H9 (cell line): ENCODE results near the gene CTXND2. TPM values are rescaled to one million over a fixed set of nuclear protein-coding genes. Genes with fewer than 3 reads are reported as not detected.

Source experiments
- DNase-seq: peaks from one replicate; pipeline ENCODE4 v3.0.0-alpha.2; 2017
- H2AFZ ChIP-seq: one replicate; pipeline ENCODE4 v1.6.1; 2013; ENCODE audit warnings: mild to moderate bottlenecking, low read length, control low read depth, moderate library complexity
- H2AK5ac ChIP-seq: 2 replicates; pipeline ENCODE4 v1.6.1; 2013; ENCODE audit warnings: low read length, control low read depth, mixed read lengths; ENCODE audit not compliant: insufficient read length
- H2BK120ac ChIP-seq: one replicate; pipeline ENCODE4 v1.6.1; 2013; ENCODE audit warnings: low read depth, mild to moderate bottlenecking, low read length, control low read depth, inconsistent platforms; ENCODE audit not compliant: poor library complexity, severe bottlenecking
- H2BK12ac ChIP-seq: 2 replicates; pipeline ENCODE4 v1.6.1; 2013; ENCODE audit warnings: low read length, control low read depth, mixed read lengths, low read depth; ENCODE audit not compliant: insufficient read length
- H2BK15ac ChIP-seq: 2 replicates; pipeline ENCODE4 v1.6.1; 2013; ENCODE audit warnings: low read depth, low read length, control low read depth
- H2BK20ac ChIP-seq: one replicate; pipeline ENCODE4 v1.6.1; 2013; ENCODE audit warnings: low read depth, mild to moderate bottlenecking, low read length, control low read depth, inconsistent platforms; ENCODE audit not compliant: poor library complexity, severe bottlenecking
- H2BK5ac ChIP-seq: 2 replicates; pipeline ENCODE4 v1.6.1; 2013; ENCODE audit warnings: low read length, control low read depth, mixed read lengths; ENCODE audit not compliant: insufficient read length
- H3K14ac ChIP-seq: 2 replicates; pipeline ENCODE4 v1.6.1; 2013; ENCODE audit warnings: low read length, control low read depth; ENCODE audit not compliant: insufficient read depth
- H3K18ac ChIP-seq: 2 replicates; pipeline ENCODE4 v1.6.1; 2013; ENCODE audit warnings: low read depth, mild to moderate bottlenecking, mixed read lengths, low read length, control low read depth; ENCODE audit not compliant: insufficient read length
- H3K23ac ChIP-seq: 2 replicates; pipeline ENCODE4 v1.6.1; 2013; ENCODE audit warnings: low read length, control low read depth, mixed read lengths, low read depth; ENCODE audit not compliant: insufficient read length
- H3K23me2 ChIP-seq: 2 replicates; pipeline ENCODE4 v1.6.1; 2013; ENCODE audit warnings: low read depth, mild to moderate bottlenecking, mixed read lengths, low read length, control low read depth; ENCODE audit not compliant: insufficient read length, poor library complexity, severe bottlenecking
- H3K27ac ChIP-seq: 2 replicates; pipeline ENCODE4 v1.5.1; 2013; ENCODE audit warnings: low read length, control low read depth, mixed read lengths, low read depth; ENCODE audit not compliant: insufficient read length
- H3K27me3 ChIP-seq: 2 replicates; pipeline ENCODE4 v1.6.1; 2013; ENCODE audit warnings: low read length, control low read depth, inconsistent platforms; ENCODE audit not compliant: insufficient read depth
- H3K4ac ChIP-seq: 2 replicates; pipeline ENCODE4 v1.6.1; 2013; ENCODE audit warnings: low read depth, mild to moderate bottlenecking, control low read depth, inconsistent platforms, low read length, moderate library complexity
- H3K4me1 ChIP-seq: 2 replicates; pipeline ENCODE4 v1.6.1; 2013; ENCODE audit warnings: low read length, control low read depth, inconsistent platforms; ENCODE audit not compliant: insufficient read depth
- H3K4me2 ChIP-seq: 2 replicates; pipeline ENCODE4 v1.6.1; 2013; ENCODE audit warnings: low read length, control low read depth, mixed read lengths; ENCODE audit not compliant: insufficient read length, insufficient read depth
- H3K56ac ChIP-seq: 2 replicates; pipeline ENCODE4 v1.6.1; 2013; ENCODE audit warnings: low read depth, mild to moderate bottlenecking, mixed read lengths, low read length, control low read depth; ENCODE audit not compliant: insufficient read length
- H3K79me1 ChIP-seq: 2 replicates; pipeline ENCODE4 v1.6.1; 2013; ENCODE audit warnings: low read depth, mild to moderate bottlenecking, moderate library complexity, low read length, control low read depth, inconsistent platforms; ENCODE audit not compliant: insufficient read depth, poor library complexity, severe bottlenecking
- H3K79me2 ChIP-seq: 2 replicates; pipeline ENCODE4 v1.6.1; 2013; ENCODE audit warnings: low read length, control low read depth, inconsistent platforms; ENCODE audit not compliant: insufficient read depth
- H3K9ac ChIP-seq: 2 replicates; pipeline ENCODE4 v1.6.1; 2013; ENCODE audit warnings: low read length, control low read depth, mixed read lengths; ENCODE audit not compliant: insufficient read length; ENCODE audit errors: extremely low read depth
- H3K9me3 ChIP-seq: one replicate; pipeline ENCODE4 v1.6.1; 2013; ENCODE audit warnings: low read depth, low read length, inconsistent platforms; ENCODE audit not compliant: control insufficient read depth
- H3T11ph ChIP-seq: one replicate; pipeline ENCODE4 v1.6.1; 2013; ENCODE audit warnings: mild to moderate bottlenecking, low read length, control low read depth, inconsistent platforms
- H4K20me1 ChIP-seq: one replicate; pipeline ENCODE4 v1.6.1; 2013; ENCODE audit not compliant: control insufficient read depth, insufficient read length, insufficient read depth
- H4K5ac ChIP-seq: 2 replicates; pipeline ENCODE4 v1.6.1; 2013; ENCODE audit warnings: low read depth, mild to moderate bottlenecking, mixed read lengths, low read length, control low read depth; ENCODE audit not compliant: insufficient read length
- H4K8ac ChIP-seq: replicated peaks from 2 replicates; pipeline ENCODE4 v1.6.1; 2013; ENCODE audit warnings: low read length, control low read depth, mixed read lengths, low read depth; ENCODE audit not compliant: insufficient read length
- H4K91ac ChIP-seq: 2 replicates; pipeline ENCODE4 v1.6.1; 2013; ENCODE audit warnings: low read depth, mild to moderate bottlenecking, moderate library complexity, mixed read lengths, low read length, control low read depth; ENCODE audit not compliant: insufficient read length
- H3K27ac Mint-ChIP-seq, 3 experiments: 2 replicates in 2 of 3; 3 replicates in 1 of 3; pipeline ENCODE4 v1.8.0; 2020 to 2021; ENCODE audit warnings: mixed read lengths in 3 of 3, mild to moderate bottlenecking in 1 of 3, moderate library complexity in 1 of 3
- H3K27me3 Mint-ChIP-seq: 2 replicates; pipeline ENCODE4 v1.8.0; 2021; ENCODE audit warnings: low read depth, mild to moderate bottlenecking, moderate library complexity, mixed read lengths
- H3K36me3 Mint-ChIP-seq, 3 experiments: 2 replicates in 2 of 3; 3 replicates in 1 of 3; pipeline ENCODE4 v1.8.0; 2020 to 2021; ENCODE audit warnings: low read depth in 3 of 3, mixed read lengths in 3 of 3; ENCODE audit not compliant: insufficient read depth in 1 of 3
- H3K4me1 Mint-ChIP-seq, 2 experiments: 2 replicates each; pipeline ENCODE4 v1.8.0; 2020; ENCODE audit warnings: mixed read lengths in 2 of 2
- H3K4me3 Mint-ChIP-seq, 2 experiments: 2 replicates in 1 of 2; 3 replicates in 1 of 2; pipeline ENCODE4 v1.8.0; 2020 to 2021; ENCODE audit warnings: mild to moderate bottlenecking in 2 of 2, mixed read lengths in 2 of 2, moderate library complexity in 1 of 2
- H3K9me3 Mint-ChIP-seq, 2 experiments: 2 replicates in 1 of 2; 3 replicates in 1 of 2; pipeline ENCODE4 v1.8.0; 2020; ENCODE audit warnings: mild to moderate bottlenecking in 2 of 2, mixed read lengths in 2 of 2, moderate library complexity in 1 of 2
- WGBS: extraction: QIAGEN DNeasy Blood & Tissue Kit; methylation state at CpG from one replicate; pipeline ENCODE4 v1.1.7; 2013; ENCODE audit warnings: missing lambda C conversion rate, low lambda C conversion rate, mixed read lengths; ENCODE audit not compliant: insufficient read length; ENCODE audit errors: extremely low coverage; 5-methylcytosine and 5-hydroxymethylcytosine counted together
- total RNA-seq: library from RNA; stranded (reverse); gene quantifications from 2 replicates; pipeline ENCODE4 v1.2.1, GENCODE V29; 2021
- TF ChIP-seq, protein P1 (sequence below): fragments of 200-600 bp; sonication (generic); conservative IDR thresholded peaks from 3 replicates; pipeline ENCODE4 v1.8.0; 2021; ENCODE audit warnings: antibody characterized with exemption, mild to moderate bottlenecking

Gene CTXND2
- total RNA-seq, 1 experiment from 2014 or later, result not detected

DNA sequence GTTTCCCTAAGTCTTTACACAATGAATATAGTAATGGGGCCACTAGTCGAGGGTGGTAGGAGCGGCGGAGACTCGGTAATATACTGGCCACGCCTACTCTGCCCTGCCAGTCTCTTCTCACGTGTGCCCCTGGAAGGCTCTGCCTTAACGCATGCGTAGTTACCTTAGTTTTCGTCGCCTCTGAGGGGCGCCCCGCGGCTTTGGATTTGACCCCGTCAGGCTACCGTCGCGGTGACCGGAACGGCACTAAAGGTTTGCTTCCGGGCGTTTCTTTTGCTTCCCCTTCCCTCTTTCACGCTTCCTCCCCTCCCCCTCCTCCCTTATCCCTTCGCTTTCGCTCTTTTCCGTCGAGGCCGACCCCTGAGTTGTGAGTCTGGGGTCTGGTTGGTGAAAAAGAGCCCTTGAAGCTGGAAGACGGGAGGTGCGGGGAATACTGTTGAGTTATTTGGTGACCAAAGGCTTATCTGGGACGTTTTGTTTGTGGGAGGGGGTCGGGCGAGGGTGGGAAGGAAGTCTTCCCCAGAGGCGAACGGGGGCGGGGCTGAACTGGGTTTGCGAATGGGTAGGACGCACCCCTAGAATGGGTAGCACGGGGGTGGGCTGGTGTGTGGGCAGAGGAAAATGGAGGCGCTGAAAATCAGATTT, 39.3 kb downstream of the CTXND2 start, which contains the start of gene SETDB1:
Gene SETDB1 (plus strand): TSS at position 267 of the 645 bp plus-strand sequence. CDS start 1,352 bp downstream, outside the sequence.
- Histone ChIP-seq H3K4ac (no peak within 1 kb of the TSS), H2BK12ac (no peak within 1 kb of the TSS), H3K23me2 (no peaks in the 10 kb centered on the region), H3K18ac (peak within 1 kb of the TSS; percentile 55), H3K9me3 (no peaks in the 10 kb centered on the region), H3K4me2 (peak within 1 kb of the TSS; percentile 36), H4K8ac (no peak within 1 kb of the TSS), H2AK5ac (no peak within 1 kb of the TSS), H3K14ac (peak within 1 kb of the TSS; percentile 46; the same call in 1 of the 2 replicates), H3K79me1 (no peaks in the 10 kb centered on the region), H3K56ac (no peak within 1 kb of the TSS), H2BK5ac (no peak within 1 kb of the TSS), H2BK15ac (no peak within 1 kb of the TSS), H4K20me1 (no peaks in the 10 kb centered on the region), H2BK20ac (no peak within 1 kb of the TSS), H3K79me2 (no peaks in the 10 kb centered on the region), H4K5ac (no peak within 1 kb of the TSS), H2BK120ac (no peak within 1 kb of the TSS), H3K27ac (no peak within 1 kb of the TSS), H3K27me3 (no peaks in the 10 kb centered on the region), H2AFZ (peak within 1 kb of the TSS; percentile 54), H3K23ac (no peak within 1 kb of the TSS), H4K91ac (no peak within 1 kb of the TSS), H3K4me1 (0 out of 2 replicates have a peak, but pooled peaks cover 2% of the 10 kb centered on the region), H3K9ac (peak within 1 kb of the TSS; percentile 61), H3T11ph (no peak within 1 kb of the TSS)
- peak within 1 kb of the TSS; percentile 94 to 99 for H3K4me3 Mint-ChIP-seq
- TF ChIP-seq, protein P1, sequence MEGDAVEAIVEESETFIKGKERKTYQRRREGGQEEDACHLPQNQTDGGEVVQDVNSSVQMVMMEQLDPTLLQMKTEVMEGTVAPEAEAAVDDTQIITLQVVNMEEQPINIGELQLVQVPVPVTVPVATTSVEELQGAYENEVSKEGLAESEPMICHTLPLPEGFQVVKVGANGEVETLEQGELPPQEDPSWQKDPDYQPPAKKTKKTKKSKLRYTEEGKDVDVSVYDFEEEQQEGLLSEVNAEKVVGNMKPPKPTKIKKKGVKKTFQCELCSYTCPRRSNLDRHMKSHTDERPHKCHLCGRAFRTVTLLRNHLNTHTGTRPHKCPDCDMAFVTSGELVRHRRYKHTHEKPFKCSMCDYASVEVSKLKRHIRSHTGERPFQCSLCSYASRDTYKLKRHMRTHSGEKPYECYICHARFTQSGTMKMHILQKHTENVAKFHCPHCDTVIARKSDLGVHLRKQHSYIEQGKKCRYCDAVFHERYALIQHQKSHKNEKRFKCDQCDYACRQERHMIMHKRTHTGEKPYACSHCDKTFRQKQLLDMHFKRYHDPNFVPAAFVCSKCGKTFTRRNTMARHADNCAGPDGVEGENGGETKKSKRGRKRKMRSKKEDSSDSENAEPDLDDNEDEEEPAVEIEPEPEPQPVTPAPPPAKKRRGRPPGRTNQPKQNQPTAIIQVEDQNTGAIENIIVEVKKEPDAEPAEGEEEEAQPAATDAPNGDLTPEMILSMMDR, result no peak
- H3K36me3 Mint-ChIP-seq, result peaks cover 38 to 44% (median 40%) of the 10 kb centered on the region in 3 experiments
- peak; percentile 99 for DNase-seq
- peaks cover 10 to 14% of the 10 kb centered on the region in 2 experiments for H3K4me1 Mint-ChIP-seq
- H3K27me3 Mint-ChIP-seq, result no peaks in the 10 kb centered on the region
- peak within 1 kb of the TSS; percentile 99 to 100 (median 99) for H3K27ac Mint-ChIP-seq
- peaks cover 0 to 3% of the 10 kb centered on the region in 2 experiments; a peak in 1 of 5 replicates for H3K9me3 Mint-ChIP-seq
- WGBS, result no CpG with 5 or more reads among the region's 39 CpGs
